Mesenchymal stem cell (in vitro differentiated cells and primary cell): ENCODE measurements around the gene NFATC2IP.

ENCODE experiments used
- DNase-seq: peaks from one replicate; pipeline ENCODE4 v3.0.0-alpha.2; 2013
- H2AFZ ChIP-seq: one replicate; pipeline ENCODE4 v1.6.1; 2013; ENCODE audit warnings: low read depth, mild to moderate bottlenecking, control low read depth, inconsistent platforms, low read length, moderate library complexity
- H2AK5ac ChIP-seq: 2 replicates; pipeline ENCODE4 v1.6.1; 2013; ENCODE audit warnings: low read length, moderate library complexity, mild to moderate bottlenecking, inconsistent platforms; ENCODE audit not compliant: severe bottlenecking
- H2BK120ac ChIP-seq: one replicate; pipeline ENCODE4 v1.6.1; 2013; ENCODE audit warnings: low read depth, mild to moderate bottlenecking, inconsistent platforms, low read length, moderate library complexity
- H2BK12ac ChIP-seq, 2 experiments: one replicate each; pipeline ENCODE4 v1.6.1; 2013; ENCODE audit warnings: inconsistent platforms in 2 of 2, low read length in 2 of 2, mild to moderate bottlenecking in 2 of 2, moderate library complexity in 2 of 2, control low read depth in 1 of 2
- H2BK15ac ChIP-seq: one replicate; pipeline ENCODE4 v1.6.1; 2013; ENCODE audit warnings: mild to moderate bottlenecking, low read depth, inconsistent platforms; ENCODE audit not compliant: poor library complexity, severe bottlenecking
- H2BK5ac ChIP-seq: 2 replicates; pipeline ENCODE4 v1.6.1; 2013; ENCODE audit warnings: low read depth, mild to moderate bottlenecking, low read length, control low read depth, inconsistent platforms; ENCODE audit not compliant: poor library complexity, severe bottlenecking
- H3K14ac ChIP-seq, 2 experiments: one replicate each; pipeline ENCODE4 v1.6.1; 2013; ENCODE audit warnings: inconsistent platforms in 2 of 2, low read length in 2 of 2, control low read depth in 1 of 2, mild to moderate bottlenecking in 1 of 2, moderate library complexity in 1 of 2
- H3K18ac ChIP-seq, 2 experiments: one replicate each; pipeline ENCODE4 v1.6.1; 2013; ENCODE audit warnings: inconsistent platforms in 2 of 2, low read length in 2 of 2, control low read depth in 1 of 2, low read depth in 1 of 2, mild to moderate bottlenecking in 1 of 2
- H3K23ac ChIP-seq, 2 experiments: one replicate each; pipeline ENCODE4 v1.6.1; 2013; ENCODE audit warnings: inconsistent platforms in 2 of 2, low read length in 2 of 2, mild to moderate bottlenecking in 2 of 2, moderate library complexity in 2 of 2, control low read depth in 1 of 2
- H3K27ac ChIP-seq: 2 replicates; pipeline ENCODE4 v1.5.1; 2013; ENCODE audit warnings: mild to moderate bottlenecking, moderate library complexity, low read length, control low read depth, inconsistent platforms; ENCODE audit not compliant: poor library complexity, severe bottlenecking
- H3K27me3 ChIP-seq, 2 experiments: 2 replicates each; pipeline versions ENCODE4 v1.6.1 to v1.7.0; 2013; ENCODE audit warnings: low read length in 2 of 2, mild to moderate bottlenecking in 2 of 2, moderate library complexity in 2 of 2, control low read depth in 1 of 2, inconsistent platforms in 1 of 2; ENCODE audit not compliant: control insufficient read depth in 1 of 2, insufficient read depth in 1 of 2
- H3K36me3 ChIP-seq, 2 experiments: 2 replicates each; pipeline versions ENCODE4 v1.6.1 to v1.7.0; 2013; ENCODE audit warnings: low read length in 2 of 2, control low read depth in 1 of 2, inconsistent platforms in 1 of 2, low read depth in 1 of 2, mild to moderate bottlenecking in 1 of 2; ENCODE audit not compliant: insufficient read depth in 2 of 2, control insufficient read depth in 1 of 2
- H3K4ac ChIP-seq, 2 experiments: one replicate each; pipeline ENCODE4 v1.6.1; 2013; ENCODE audit warnings: inconsistent platforms in 2 of 2, low read length in 2 of 2, mild to moderate bottlenecking in 2 of 2, moderate library complexity in 2 of 2, control low read depth in 1 of 2, low read depth in 1 of 2
- H3K4me1 ChIP-seq: 2 replicates; pipeline ENCODE4 v1.6.1; 2013; ENCODE audit warnings: low read depth, low read length, control low read depth; ENCODE audit not compliant: control insufficient read depth, insufficient read depth
- H3K4me2 ChIP-seq: 2 replicates; pipeline ENCODE4 v1.6.1; 2013; ENCODE audit warnings: low read length, mild to moderate bottlenecking, inconsistent platforms; ENCODE audit not compliant: poor library complexity, severe bottlenecking
- H3K4me3 ChIP-seq, 2 experiments: 2 replicates each; pipeline versions ENCODE4 v1.5.1 to v1.7.0; 2013; ENCODE audit warnings: low read length in 2 of 2, mild to moderate bottlenecking in 2 of 2, control low read depth in 1 of 2, low read depth in 1 of 2; ENCODE audit not compliant: insufficient read depth in 1 of 2
- H3K79me1 ChIP-seq: replicated peaks from 2 replicates; pipeline ENCODE4 v1.6.1; 2013; ENCODE audit warnings: mild to moderate bottlenecking, control low read depth, low read length, inconsistent platforms; ENCODE audit not compliant: poor library complexity, severe bottlenecking
- H3K9ac ChIP-seq: 2 replicates; pipeline ENCODE4 v1.7.0; 2013; ENCODE audit warnings: mild to moderate bottlenecking, low read length, moderate library complexity
- H3K9me3 ChIP-seq: 2 replicates; pipeline ENCODE4 v1.7.0; 2013; ENCODE audit warnings: mild to moderate bottlenecking, low read length; ENCODE audit not compliant: control insufficient read depth
- H4K8ac ChIP-seq: one replicate; pipeline ENCODE4 v1.6.1; 2013; ENCODE audit warnings: inconsistent platforms, mild to moderate bottlenecking, low read length, moderate library complexity
- H4K91ac ChIP-seq: one replicate; pipeline ENCODE4 v1.6.1; 2013; ENCODE audit warnings: mild to moderate bottlenecking, low read length, inconsistent platforms
- WGBS: methylation state at CpG from one replicate; pipeline ENCODE4 v1.1.7; 2013; ENCODE audit warnings: mixed read lengths; 5-methylcytosine and 5-hydroxymethylcytosine counted together

NFATC2IP gene

DNA sequence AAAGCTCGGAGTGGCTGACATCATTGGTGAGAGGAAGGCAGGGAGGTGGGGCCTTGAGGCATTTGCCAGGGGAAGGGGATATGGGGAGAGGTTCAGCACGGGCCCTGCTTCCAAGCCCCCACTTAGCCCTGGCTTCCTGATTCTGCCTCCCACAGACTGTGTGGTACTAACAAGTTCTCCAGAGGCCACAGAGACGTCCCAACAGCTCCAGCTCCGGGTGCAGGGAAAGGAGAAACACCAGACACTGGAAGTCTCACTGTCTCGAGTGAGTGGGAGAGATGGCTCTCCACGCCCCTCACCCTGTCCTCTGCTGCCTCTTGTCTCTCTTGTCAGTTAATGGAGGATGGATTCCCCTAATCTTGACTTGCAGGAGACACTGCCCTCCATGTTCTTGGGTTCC, 8.1 kb downstream of the NFATC2IP start:
- no peaks in the 10 kb centered on the region for H3K4me1 ChIP-seq
- H3K14ac ChIP-seq: no peak overlapping the region
- H2BK120ac ChIP-seq: no peak overlapping the region
- H3K9ac ChIP-seq: no peak overlapping the region
- no peak for DNase-seq
- no peak overlapping the region for H2BK5ac ChIP-seq
- H3K23ac ChIP-seq: no peak overlapping the region
- H3K27ac ChIP-seq: no peak overlapping the region
- H3K9me3 ChIP-seq: no peaks in the 10 kb centered on the region
- no peak overlapping the region for H2BK15ac ChIP-seq
- no peaks in the 10 kb centered on the region for H3K27me3 ChIP-seq
- no peak overlapping the region for H3K18ac ChIP-seq
- H3K36me3 ChIP-seq: peaks cover 74 to 85% of the 10 kb centered on the region in 2 experiments
- peaks cover 39% of the 10 kb centered on the region for H3K79me1 ChIP-seq
- H3K4ac ChIP-seq: no peak overlapping the region
- no peak overlapping the region for H3K4me2 ChIP-seq
- no peak overlapping the region for H4K91ac ChIP-seq
- H2AK5ac ChIP-seq: no peak overlapping the region
- H4K8ac ChIP-seq: no peak overlapping the region
- H2AFZ ChIP-seq: no peak overlapping the region
- H2BK12ac ChIP-seq: no peak overlapping the region
- WGBS: 99% methylated on average over 5 of the region's 6 CpGs
- H3K4me3 ChIP-seq: no peak overlapping the region

DNA sequence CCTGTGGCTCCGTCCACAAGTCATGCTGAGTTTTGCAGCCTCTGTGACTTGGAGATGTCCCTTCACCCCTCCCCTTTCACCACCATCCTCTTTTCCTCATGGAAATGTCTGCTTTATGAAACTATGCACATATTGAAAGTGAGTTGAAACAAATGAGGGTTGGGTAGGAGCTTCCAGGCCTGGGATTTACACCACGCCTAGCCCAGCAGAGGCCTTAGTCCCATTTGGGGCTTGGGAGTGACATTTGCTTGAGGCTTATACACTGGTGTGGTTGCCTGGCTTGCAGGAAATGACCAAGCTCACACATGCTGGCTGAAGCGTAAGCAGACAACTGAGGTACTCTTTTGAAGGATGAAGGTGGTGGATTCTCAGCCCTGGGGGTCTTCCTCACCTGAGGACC, 13.3 kb downstream of the NFATC2IP start:
- H3K23ac ChIP-seq: no peak overlapping the region
- no peak overlapping the region for H3K18ac ChIP-seq
- H3K4me1 ChIP-seq: no peaks in the 10 kb centered on the region
- H4K8ac ChIP-seq: no peak overlapping the region
- no peak for DNase-seq
- H3K36me3 ChIP-seq: peaks cover 36 to 56% of the 10 kb centered on the region in 2 experiments
- no peak overlapping the region for H4K91ac ChIP-seq
- no peaks in the 10 kb centered on the region for H3K9me3 ChIP-seq
- no peak overlapping the region for H2BK5ac ChIP-seq
- H3K9ac ChIP-seq: no peak overlapping the region
- no peak overlapping the region for H2BK120ac ChIP-seq
- H2BK15ac ChIP-seq: no peak overlapping the region
- H3K14ac ChIP-seq: no peak overlapping the region
- H3K27ac ChIP-seq: no peak overlapping the region
- no peak overlapping the region for H3K4me2 ChIP-seq
- no peak overlapping the region for H2AFZ ChIP-seq
- no peak overlapping the region for H2AK5ac ChIP-seq
- H3K27me3 ChIP-seq: no peaks in the 10 kb centered on the region
- H3K79me1 ChIP-seq: peaks cover 17% of the 10 kb centered on the region
- H2BK12ac ChIP-seq: no peak overlapping the region
- 100% methylated on average over 2 of the region's 3 CpGs for WGBS
- H3K4me3 ChIP-seq: no peak overlapping the region
- no peak overlapping the region for H3K4ac ChIP-seq

DNA sequence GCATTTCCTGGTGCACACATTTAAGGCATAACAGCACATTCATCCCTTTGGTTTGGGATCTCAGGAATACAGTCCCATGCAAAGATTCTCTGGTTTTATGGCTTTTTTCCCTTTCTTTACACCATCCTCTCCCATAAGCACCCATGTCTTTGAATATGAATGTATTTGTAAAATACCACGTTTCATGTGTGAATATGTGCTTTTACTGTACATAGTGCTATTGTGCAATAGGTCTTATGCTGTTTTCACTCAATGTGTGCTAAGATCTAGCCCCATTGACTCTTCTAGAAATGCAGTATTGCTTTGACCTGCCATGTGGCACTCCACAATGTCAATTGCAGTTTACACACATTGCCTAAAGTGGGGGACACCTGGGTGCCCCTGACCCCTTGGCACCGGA, 13.8 kb downstream of the NFATC2IP start:
- no peak overlapping the region for H4K91ac ChIP-seq
- no peak overlapping the region for H3K4me2 ChIP-seq
- no peak overlapping the region for H3K4me3 ChIP-seq
- H3K18ac ChIP-seq: no peak overlapping the region
- WGBS: 100% methylated on average over 2 of the region's 2 CpGs
- H3K9ac ChIP-seq: no peak overlapping the region
- H2BK120ac ChIP-seq: no peak overlapping the region
- DNase-seq: no peak
- no peak overlapping the region for H4K8ac ChIP-seq
- no peaks in the 10 kb centered on the region for H3K9me3 ChIP-seq
- H3K27me3 ChIP-seq: no peaks in the 10 kb centered on the region
- H3K36me3 ChIP-seq: peaks cover 35 to 52% of the 10 kb centered on the region in 2 experiments
- no peaks in the 10 kb centered on the region for H3K4me1 ChIP-seq
- H3K14ac ChIP-seq: no peak overlapping the region
- no peak overlapping the region for H3K27ac ChIP-seq
- no peak overlapping the region for H2AK5ac ChIP-seq
- H2BK12ac ChIP-seq: no peak overlapping the region
- no peak overlapping the region for H2BK5ac ChIP-seq
- peaks cover 15% of the 10 kb centered on the region for H3K79me1 ChIP-seq
- no peak overlapping the region for H3K23ac ChIP-seq
- H3K4ac ChIP-seq: no peak overlapping the region
- H2AFZ ChIP-seq: no peak overlapping the region
- no peak overlapping the region for H2BK15ac ChIP-seq

DNA sequence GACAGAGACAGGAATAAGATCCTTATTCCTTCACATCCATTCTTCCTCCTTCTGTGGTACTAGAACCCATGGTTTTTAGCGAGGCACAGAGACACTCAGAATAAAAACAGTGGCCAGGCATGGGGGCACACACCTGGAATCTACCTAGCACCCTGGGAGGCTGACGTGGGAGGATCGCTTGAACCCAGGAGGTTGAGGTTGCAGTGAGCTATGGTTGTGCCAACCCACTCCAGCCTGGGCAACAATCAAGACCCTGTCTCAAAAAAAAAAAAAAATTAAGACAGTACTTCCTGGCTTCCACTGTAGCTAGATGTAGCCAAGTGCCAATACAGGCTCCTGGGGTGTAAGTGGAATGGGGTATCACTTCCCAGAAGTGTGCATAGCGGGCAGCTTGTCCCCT, 16.4 kb downstream of the NFATC2IP start:
- H3K27me3 ChIP-seq: no peaks in the 10 kb centered on the region
- no peak overlapping the region for H3K23ac ChIP-seq
- no peak overlapping the region for H3K27ac ChIP-seq
- no peak overlapping the region for H3K9ac ChIP-seq
- no peak overlapping the region for H2AK5ac ChIP-seq
- H2BK120ac ChIP-seq: no peak overlapping the region
- H3K36me3 ChIP-seq: peaks cover 26 to 31% of the 10 kb centered on the region in 2 experiments
- H3K4me2 ChIP-seq: no peak overlapping the region
- no peak overlapping the region for H2BK15ac ChIP-seq
- DNase-seq: no peak
- no peak overlapping the region for H3K4me3 ChIP-seq
- no peak overlapping the region for H3K4ac ChIP-seq
- H3K18ac ChIP-seq: no peak overlapping the region
- 71% methylated on average over 3 of the region's 4 CpGs for WGBS
- no peak overlapping the region for H4K8ac ChIP-seq
- H2AFZ ChIP-seq: no peak overlapping the region
- no peaks in the 10 kb centered on the region for H3K9me3 ChIP-seq
- no peak overlapping the region for H2BK5ac ChIP-seq
- H3K4me1 ChIP-seq: no peaks in the 10 kb centered on the region
- no peak overlapping the region for H3K14ac ChIP-seq
- peaks cover 7% of the 10 kb centered on the region for H3K79me1 ChIP-seq
- no peak overlapping the region for H2BK12ac ChIP-seq
- H4K91ac ChIP-seq: no peak overlapping the region
